HFFc6 (cell line): Measurements from ENCODE around the gene SLAMF9. TPM values are rescaled to one million over a fixed set of nuclear protein-coding genes. Genes with fewer than 3 reads are reported as not detected.
A peak's percentile ranks its signal among the peaks of the same experiment; 100 is the strongest.

ENCODE experiments used
- DNase-seq: peaks from one replicate; pipeline ENCODE4 v3.0.0-alpha.2; 2018
- H3K27ac Mint-ChIP-seq: 2 replicates; pipeline ENCODE4 v1.8.0; 2020; ENCODE audit warnings: mild to moderate bottlenecking, mixed read lengths
- H3K27me3 Mint-ChIP-seq: 2 replicates; pipeline ENCODE4 v1.8.0; 2021; ENCODE audit warnings: mild to moderate bottlenecking, moderate library complexity, mixed read lengths; ENCODE audit not compliant: insufficient read depth
- H3K36me3 Mint-ChIP-seq: 2 replicates; pipeline ENCODE4 v1.8.0; 2021; ENCODE audit warnings: low read depth, mixed read lengths
- H3K4me1 Mint-ChIP-seq: 2 replicates; pipeline ENCODE4 v1.8.0; 2020; ENCODE audit warnings: low read depth, mixed read lengths
- H3K4me3 Mint-ChIP-seq: 2 replicates; pipeline ENCODE4 v1.8.0; 2020; ENCODE audit warnings: mild to moderate bottlenecking, moderate library complexity, mixed read lengths
- H3K9me3 Mint-ChIP-seq: 2 replicates; pipeline ENCODE4 v1.8.0; 2020; ENCODE audit warnings: mild to moderate bottlenecking, mixed read lengths
- total RNA-seq, 6 experiments: library from RNA; stranded (reverse); fragmentation: NEBNext Ultra II Directional; extraction: Animal tissue kit (Norgen Biotek cat#: 25700); gene quantifications; 2 replicates in 1 of 6; 3 replicates in 5 of 6; pipeline ENCODE4 v1.2.3, GENCODE V29; 2021
- TF ChIP-seq, protein P1 (sequence below): fragments of 200-600 bp; sonication (generic); IDR thresholded peaks from 2 replicates; pipeline ENCODE4 v1.5.0; 2021; ENCODE audit warnings: antibody characterized with exemption, mild to moderate bottlenecking

SLAMF9 gene
- total RNA-seq, 6 experiments from 2014 or later = 0.41 to 0.51 (median 0.46) TPM; not detected in 3

DNA sequence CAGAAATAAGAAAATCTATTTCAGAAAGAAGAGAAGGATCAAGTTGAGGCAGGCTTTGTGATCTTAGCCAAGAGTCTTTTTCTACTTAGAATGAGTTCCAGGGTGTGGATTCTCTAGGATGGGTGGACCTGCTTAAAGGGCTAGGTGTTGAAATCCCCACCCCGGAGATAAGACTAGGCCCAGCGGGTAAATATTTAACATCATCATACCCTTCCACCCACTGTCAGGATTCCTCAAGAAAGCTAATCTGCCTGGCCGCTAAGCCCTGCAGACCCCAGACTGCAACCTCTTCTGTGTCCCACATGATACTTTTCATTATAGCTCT, 14.4 kb downstream of the SLAMF9 start:
- TF ChIP-seq, protein P1, sequence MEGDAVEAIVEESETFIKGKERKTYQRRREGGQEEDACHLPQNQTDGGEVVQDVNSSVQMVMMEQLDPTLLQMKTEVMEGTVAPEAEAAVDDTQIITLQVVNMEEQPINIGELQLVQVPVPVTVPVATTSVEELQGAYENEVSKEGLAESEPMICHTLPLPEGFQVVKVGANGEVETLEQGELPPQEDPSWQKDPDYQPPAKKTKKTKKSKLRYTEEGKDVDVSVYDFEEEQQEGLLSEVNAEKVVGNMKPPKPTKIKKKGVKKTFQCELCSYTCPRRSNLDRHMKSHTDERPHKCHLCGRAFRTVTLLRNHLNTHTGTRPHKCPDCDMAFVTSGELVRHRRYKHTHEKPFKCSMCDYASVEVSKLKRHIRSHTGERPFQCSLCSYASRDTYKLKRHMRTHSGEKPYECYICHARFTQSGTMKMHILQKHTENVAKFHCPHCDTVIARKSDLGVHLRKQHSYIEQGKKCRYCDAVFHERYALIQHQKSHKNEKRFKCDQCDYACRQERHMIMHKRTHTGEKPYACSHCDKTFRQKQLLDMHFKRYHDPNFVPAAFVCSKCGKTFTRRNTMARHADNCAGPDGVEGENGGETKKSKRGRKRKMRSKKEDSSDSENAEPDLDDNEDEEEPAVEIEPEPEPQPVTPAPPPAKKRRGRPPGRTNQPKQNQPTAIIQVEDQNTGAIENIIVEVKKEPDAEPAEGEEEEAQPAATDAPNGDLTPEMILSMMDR = no peak
- H3K4me1 Mint-ChIP-seq = peaks cover 9% of the 10 kb centered on the region; the same call in 1 of the 2 replicates
- peaks cover 37% of the 10 kb centered on the region for H3K27me3 Mint-ChIP-seq
- no peak overlapping the region for H3K27ac Mint-ChIP-seq
- no peaks in the 10 kb centered on the region for H3K36me3 Mint-ChIP-seq
- H3K9me3 Mint-ChIP-seq = no peaks in the 10 kb centered on the region
- DNase-seq = no peak
- no peak overlapping the region for H3K4me3 Mint-ChIP-seq

DNA sequence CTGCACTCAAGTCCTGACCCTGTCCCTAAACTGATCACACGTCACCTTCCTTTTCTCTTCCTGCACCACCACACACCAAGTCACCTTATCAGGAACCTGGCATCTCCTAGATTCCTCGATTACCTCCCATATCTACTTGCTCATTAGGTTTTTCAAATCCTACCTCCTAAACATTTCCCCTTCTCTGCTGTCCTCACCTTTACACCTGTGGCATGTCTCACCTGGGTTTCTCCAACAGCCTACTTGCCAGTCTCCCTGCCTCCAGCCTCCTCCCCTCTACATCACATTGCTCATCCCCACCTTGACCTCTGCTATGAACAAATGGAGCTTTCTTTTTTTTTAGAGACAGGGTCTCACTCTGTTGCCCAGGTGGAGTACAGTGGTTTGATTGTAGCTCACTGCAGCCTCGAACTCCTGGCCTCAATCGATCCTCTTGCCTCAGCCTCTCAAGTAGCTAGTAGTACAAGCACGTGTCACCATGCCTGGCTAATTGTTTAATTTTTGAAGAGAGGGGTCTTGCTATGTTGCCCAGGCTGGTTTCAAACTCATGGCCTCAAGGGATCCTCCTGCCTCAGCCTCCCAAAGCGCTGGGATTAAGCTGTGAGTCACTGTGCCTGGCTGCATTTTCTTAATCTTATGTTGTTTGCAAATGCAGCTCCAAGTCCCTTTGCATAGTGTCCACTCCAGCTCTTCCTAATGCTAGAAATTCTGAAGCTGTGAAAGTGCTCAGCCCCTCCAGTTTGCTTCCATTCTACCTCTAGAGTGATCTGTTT, 14.9 kb downstream of the SLAMF9 start:
- Mint-ChIP-seq H3K4me3 (no peak overlapping the region), H3K4me1 (peaks cover 7% of the 10 kb centered on the region; the same call in 1 of the 2 replicates), H3K9me3 (no peaks in the 10 kb centered on the region), H3K27me3 (peaks cover 32% of the 10 kb centered on the region), H3K27ac (no peak overlapping the region), H3K36me3 (no peaks in the 10 kb centered on the region)
- DNase-seq = no peak
- TF ChIP-seq, protein P1 = no peak

DNA sequence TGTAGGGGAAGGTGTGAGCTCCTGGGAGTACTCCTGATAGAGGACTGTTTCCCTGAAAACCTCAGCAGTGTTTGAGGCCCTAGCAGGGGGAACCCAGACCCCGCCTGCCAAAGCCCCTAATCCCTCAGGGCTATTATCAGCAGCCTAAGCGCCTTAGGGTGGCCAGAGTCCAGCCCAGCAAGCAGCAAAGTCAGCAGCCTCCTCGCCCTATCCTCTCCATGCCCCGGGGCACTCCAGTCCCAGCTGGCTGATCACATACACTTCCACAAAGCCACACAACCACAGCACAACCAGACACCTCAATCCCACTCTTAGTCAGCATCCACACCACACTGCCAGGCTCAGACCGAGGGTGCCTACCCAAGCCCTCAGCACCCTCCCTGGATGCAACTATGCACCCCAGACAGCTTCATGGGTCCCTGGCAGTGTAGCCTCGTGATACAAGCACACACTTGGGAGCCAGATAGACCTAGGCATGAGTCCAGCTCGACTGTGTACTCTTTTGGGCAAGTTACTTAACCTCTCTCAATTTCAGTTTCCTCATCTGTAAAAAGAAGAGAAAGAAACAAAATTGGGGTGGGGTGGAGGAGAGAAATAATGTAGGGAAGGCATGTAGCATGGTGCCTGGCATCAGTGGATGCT, 15.7 kb downstream of the SLAMF9 start:
- Mint-ChIP-seq H3K27me3 (peaks cover 24% of the 10 kb centered on the region), H3K27ac (no peak overlapping the region), H3K4me1 (peaks cover 7% of the 10 kb centered on the region; the same call in 1 of the 2 replicates), H3K9me3 (no peaks in the 10 kb centered on the region), H3K36me3 (no peaks in the 10 kb centered on the region), H3K4me3 (no peak overlapping the region)
- DNase-seq = peak; percentile 9
- TF ChIP-seq, protein P1 = no peak

DNA sequence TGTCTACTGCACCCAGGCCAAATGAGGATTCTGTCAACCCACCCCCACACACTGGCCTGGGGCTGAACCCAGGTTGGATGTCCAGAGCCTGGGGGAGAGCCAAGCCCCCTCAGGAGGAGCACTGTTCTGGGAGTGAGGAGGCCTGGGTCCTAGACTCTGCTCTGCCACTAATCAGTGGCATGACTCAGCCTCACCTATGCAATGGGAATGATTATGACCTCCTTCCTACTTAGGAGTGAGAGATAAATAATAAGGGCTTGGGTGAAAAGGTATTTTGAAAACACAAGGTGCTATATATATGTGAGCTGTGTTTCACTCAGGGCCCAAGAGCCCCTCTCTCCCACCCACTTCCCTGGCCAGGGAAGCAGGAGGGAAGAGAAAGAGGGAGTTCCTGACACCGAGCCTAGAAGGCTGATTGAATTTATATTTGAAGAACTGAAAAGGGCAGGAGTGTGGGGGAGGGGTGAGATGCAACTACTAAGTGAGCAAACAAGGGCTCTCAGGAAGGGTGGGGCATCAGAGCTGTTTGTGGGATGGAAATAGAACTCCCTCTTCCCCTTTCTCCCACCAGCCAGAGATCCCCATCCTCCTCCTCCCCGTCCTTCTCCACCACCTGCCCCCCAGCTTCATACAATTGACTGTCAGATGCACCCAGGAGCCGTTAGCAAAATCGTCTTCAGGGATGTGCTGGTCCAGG, 16.8 kb downstream of the SLAMF9 start:
- peaks cover 23% of the 10 kb centered on the region for H3K27me3 Mint-ChIP-seq
- H3K36me3 Mint-ChIP-seq = no peaks in the 10 kb centered on the region

DNA sequence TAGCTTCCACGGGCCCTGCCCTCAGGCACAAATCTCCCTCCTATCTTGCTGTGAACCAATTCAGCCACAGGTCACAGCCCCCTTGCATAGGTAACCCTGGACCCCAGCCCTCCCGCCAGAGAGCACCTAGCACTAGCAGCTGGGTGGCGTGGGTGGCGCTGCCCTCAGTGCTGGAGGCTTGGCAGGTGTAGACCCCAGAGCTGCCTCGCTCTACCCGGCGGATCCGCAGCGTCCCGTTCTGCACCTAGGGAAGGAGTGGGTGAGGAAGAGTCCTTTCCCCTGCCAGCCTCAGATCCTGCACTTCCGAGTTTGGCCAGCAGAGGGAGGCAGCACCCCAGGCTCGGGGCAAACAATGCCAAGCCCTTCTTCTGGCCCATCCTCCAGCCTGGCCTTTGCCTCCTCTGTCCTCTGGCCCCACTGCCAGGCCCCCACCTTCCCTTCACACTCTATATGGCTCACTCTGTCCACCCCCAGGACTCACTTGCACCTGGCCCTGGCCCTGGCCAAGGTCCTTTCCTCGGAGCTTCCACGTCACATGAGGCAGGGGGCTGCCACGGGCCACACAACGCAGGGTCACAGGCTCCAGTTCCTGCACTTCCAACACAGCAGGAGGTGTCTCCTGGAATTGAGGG, 17.6 kb downstream of the SLAMF9 start:
- H3K36me3 Mint-ChIP-seq = no peaks in the 10 kb centered on the region
- no peak overlapping the region for H3K4me3 Mint-ChIP-seq
- no peaks in the 10 kb centered on the region for H3K9me3 Mint-ChIP-seq
- TF ChIP-seq, protein P1 = peak; percentile 100
- peaks cover 7% of the 10 kb centered on the region; the same call in 1 of the 2 replicates for H3K4me1 Mint-ChIP-seq
- H3K27ac Mint-ChIP-seq = no peak overlapping the region
- peaks cover 23% of the 10 kb centered on the region for H3K27me3 Mint-ChIP-seq
- no peak for DNase-seq

More for the DNA sequence above, 16.8 kb downstream of the SLAMF9 start:
- Mint-ChIP-seq H3K4me3 (no peak overlapping the region), H3K27ac (no peak overlapping the region), H3K9me3 (no peaks in the 10 kb centered on the region), H3K4me1 (peaks cover 7% of the 10 kb centered on the region; the same call in 1 of the 2 replicates)
- TF ChIP-seq, protein P1 = no peak
- DNase-seq = no peak
